Stimulated activated CD4-positive, alpha-beta T cell treated with anti-CD3 and anti-CD28 coated beads, Interleukin-1b, Interleukin-23, amount 100 ng/mL, for 4 hours (primary cell): ENCODE results near the gene ELP2.

Experiments used
- DNase-seq, 2 donors: peaks; one replicate each; pipeline ENCODE4 v3.0.0-alpha.2; 2020; ENCODE audit warnings: low read depth in 2 of 2

The ELP2 gene

GRCh38 chr18:36217348-36217747 lies 87.6 kb downstream of the ELP2 start:
- DNase-seq: no peak

GRCh38 chr18:36229188-36229587 lies 99.5 kb downstream of the ELP2 start:
- DNase-seq: no peak
